PC-3 (cell line): ENCODE data around the gene R3HDM2. TPM values are rescaled to one million over a fixed set of nuclear protein-coding genes. Genes with fewer than 3 reads are reported as not detected.
A peak's percentile ranks its signal among the peaks of the same experiment; 100 is the strongest.

Source experiments
- ATAC-seq: fragments of 200-7000 bp; cut with Tn5 transposase; 2 replicates; pipeline ENCODE4 v1.9.1; 2020; ENCODE audit warnings: mild to moderate bottlenecking, moderate library complexity
- BruUV-seq: library from RNA; stranded (reverse); fragments of 400-500 nt; replicated peaks from 2 replicates; lab custom pipeline; 2021; lab: Mats Ljungman, UMichigan
- CTCF ChIA-PET: fragments of 300-600 bp; sonication (Branson Sonifier 250); formaldehyde crosslinking; loops from one replicate; lab custom pipeline; 2022; ENCODE audit warnings: antibody characterized with exemption; lab: Charles Lee
- POLR2A ChIA-PET: fragments of 300-600 bp; sonication (Branson Sonifier 250); formaldehyde crosslinking; loops from one replicate; lab custom pipeline; 2022; ENCODE audit warnings: antibody characterized with exemption; ENCODE audit not compliant: unreplicated experiment; lab: Charles Lee
- DNase-seq: peaks from one replicate; pipeline ENCODE4 v3.0.0-alpha.2; 2015
- H2AFZ ChIP-seq: fragments of 300-600 bp; sonication (generic); 2 replicates; pipeline ENCODE4 v1.6.0; 2016; ENCODE audit warnings: antibody characterized with exemption, low read length
- H3F3A ChIP-seq: fragments of 300-600 bp; sonication (generic); one replicate; pipeline ENCODE4 v1.6.0; 2017; ENCODE audit warnings: antibody characterized with exemption, low read length, control low read depth, mild to moderate bottlenecking; ENCODE audit not compliant: unreplicated experiment
- H3K27ac ChIP-seq: fragments of 300-600 bp; sonication (generic); 2 replicates; pipeline ENCODE4 v1.5.1; 2016; ENCODE audit warnings: mild to moderate bottlenecking, low read length
- H3K27me3 ChIP-seq: fragments of 300-600 bp; sonication (generic); 2 replicates; pipeline ENCODE4 v1.6.1; 2016; ENCODE audit warnings: low read length, mixed read lengths
- H3K36me3 ChIP-seq: fragments of 300-600 bp; sonication (generic); 2 replicates; pipeline ENCODE4 v1.6.1; 2016; ENCODE audit warnings: low read depth, mixed run types, low read length, mixed read lengths
- H3K4me1 ChIP-seq: fragments of 300-600 bp; sonication (generic); 2 replicates; pipeline ENCODE4 v1.5.1; 2016; ENCODE audit warnings: low read length; ENCODE audit not compliant: insufficient read depth
- H3K4me2 ChIP-seq: fragments of 300-600 bp; sonication (generic); 2 replicates; pipeline ENCODE4 v1.6.0; 2016; ENCODE audit warnings: low read length
- H3K4me3 ChIP-seq: fragments of 300-600 bp; sonication (generic); 2 replicates; pipeline ENCODE4 v1.5.1; 2016; ENCODE audit warnings: mild to moderate bottlenecking, low read length, mixed read lengths
- H3K79me2 ChIP-seq: fragments of 300-600 bp; sonication (generic); 2 replicates; pipeline ENCODE4 v1.6.1; 2017; ENCODE audit warnings: low read length, mixed read lengths
- H3K9ac ChIP-seq: fragments of 300-600 bp; sonication (generic); 2 replicates; pipeline ENCODE4 v1.6.0; 2016; ENCODE audit warnings: mild to moderate bottlenecking, low read length
- H3K9me2 ChIP-seq: fragments of 300-600 bp; sonication (generic); replicated peaks from 2 replicates; pipeline ENCODE4 v1.6.1; 2016; ENCODE audit warnings: mixed run types, low read length, mixed read lengths
- H3K9me3 ChIP-seq: fragments of 300-600 bp; sonication (generic); 2 replicates; pipeline ENCODE4 v1.6.1; 2016; ENCODE audit warnings: low read length, mixed read lengths
- H4K20me1 ChIP-seq: fragments of 300-600 bp; sonication (generic); 2 replicates; pipeline ENCODE4 v1.6.1; 2016; ENCODE audit warnings: low read length, mixed read lengths
- CTCF ChIP-seq: fragments of 300-600 bp; sonication (generic); conservative IDR thresholded peaks from 2 replicates; pipeline ENCODE4 v1.5.1; 2017; ENCODE audit warnings: antibody characterized with exemption, low read depth, mild to moderate bottlenecking, low read length
- EZH2 ChIP-seq: fragments of 300-600 bp; sonication (generic); IDR thresholded peaks from one replicate; pipeline ENCODE4 v1.6.1; 2017; ENCODE audit warnings: antibody characterized with exemption, mild to moderate bottlenecking, low read length; ENCODE audit not compliant: unreplicated experiment
- EZH2phosphoT487 ChIP-seq: fragments of 300-600 bp; sonication (generic); IDR thresholded peaks from 2 replicates; pipeline ENCODE4 v1.6.1; 2018; ENCODE audit warnings: mild to moderate bottlenecking, antibody characterized with exemption, low read length, borderline replicate concordance
- intact Hi-C: fragments of 100-400 bp; cut with micrococcal nuclease; formaldehyde crosslinking; loops from 2 replicates; pipeline ENCODE4 v1.9.0; 2023
- total RNA-seq: library from RNA; depleted of rRNA; stranded (reverse); fragments of >200 nt; gene quantifications from 2 replicates; pipeline ENCODE4 v1.2.3, GENCODE V29; 2014

The R3HDM2 gene
- total RNA-seq, 1 experiment from 2014 or later: 14.0 TPM

GRCh38 chr12:57454566-57455373, 23.9 kb upstream of the R3HDM2 start, which contains the start of gene INHBE:
TSS of gene INHBE (plus strand) at chr12:57455307. CDS start at chr12:57455537, 230 bp downstream.
- Histone ChIP-seq H3K79me2 (no peaks in the 10 kb centered on the region), H3K4me1 (peaks cover 23% of the 10 kb centered on the region), H3K9me2 (no peaks in the 10 kb centered on the region), H3K9ac (no peak within 1 kb of the TSS), H3K27ac (no peak within 1 kb of the TSS), H3F3A (no peaks in the 10 kb centered on the region), H2AFZ (no peak within 1 kb of the TSS), H3K9me3 (no peaks in the 10 kb centered on the region), H3K36me3 (no peaks in the 10 kb centered on the region), H3K4me2 (0 out of 2 replicates have a peak within 1 kb of the TSS, but pooled peaks have one; percentile 25), H3K4me3 (no peak within 1 kb of the TSS), H4K20me1 (no peaks in the 10 kb centered on the region), H3K27me3 (no peaks in the 10 kb centered on the region)
- TF ChIP-seq EZH2 (no peak), EZH2phosphoT487 (no peak), CTCF (no peak)
- POLR2A ChIA-PET: no interaction called here
- intact Hi-C loops: no loop called here
- DNase-seq (no peak), ATAC-seq (no peak)
- BruUV-seq: no TSS peak
- CTCF ChIA-PET: interaction anchor here (0.6 kb wide), 2 partner anchors 142 to 225 kb away, joined by 7 to 18 read pairs; partner anchors contain the start of gene SHMT2

- Histone ChIP-seq H3K9ac (no peak overlapping the region), H3K4me3 (no peak overlapping the region), H3K27ac (no peak overlapping the region), H3K27me3 (no peaks in the 10 kb centered on the region), H3K9me3 (no peaks in the 10 kb centered on the region), H3K9me2 (no peaks in the 10 kb centered on the region), H3K4me1 (peaks cover 23% of the 10 kb centered on the region), H4K20me1 (no peaks in the 10 kb centered on the region), H2AFZ (no peak overlapping the region), H3K79me2 (no peaks in the 10 kb centered on the region), H3F3A (no peaks in the 10 kb centered on the region), H3K4me2 (no peak overlapping the region), H3K36me3 (no peaks in the 10 kb centered on the region)
- TF ChIP-seq CTCF (no peak), EZH2phosphoT487 (no peak), EZH2 (no peak)
- DNase-seq (no peak), ATAC-seq (no peak)
- BruUV-seq: no TSS peak
- intact Hi-C loops: no loop called here
- ChIA-PET CTCF (no interaction called here), POLR2A (no interaction called here)
These were observed 23.3 kb upstream of the R3HDM2 start for GRCh38 chr12:57454213-57454565.
